ENCODE measurements around the gene SPOP.

Gene SPOP

GRCh38 chr17:49610883-49611584 lies 66.9 kb downstream of the SPOP start:
- H3K9me3 ChIP-seq (ENCODE audit: control insufficient read depth, low read length): no peaks in the 10 kb centered on the region
- peaks cover 67% of the 10 kb centered on the region for H3K36me3 ChIP-seq (ENCODE audit: control insufficient read depth, insufficient read depth, low read length, severe bottlenecking)
- no peaks in the 10 kb centered on the region for H3K27me3 ChIP-seq (replicated peaks; ENCODE audit: control insufficient read depth, insufficient read depth, low read length)
- H3K9ac ChIP-seq (ENCODE audit: low read length): no peak overlapping the region
- peaks cover 24% of the 10 kb centered on the region for H3K4me1 ChIP-seq (ENCODE audit: control insufficient read depth, insufficient read depth, low read length)
- H3K4me3 ChIP-seq (ENCODE audit: low read length): no peak overlapping the region
- peak; percentile 18 for DNase-seq (ENCODE audit: low read depth)

GRCh38 chr17:49604314-49604869 lies 73.5 kb downstream of the SPOP start:
- peaks cover 32% of the 10 kb centered on the region for H3K4me1 ChIP-seq (ENCODE audit: control insufficient read depth, insufficient read depth, low read length)
- H3K36me3 ChIP-seq (ENCODE audit: control insufficient read depth, insufficient read depth, low read length, severe bottlenecking): peaks cover 72% of the 10 kb centered on the region

DNA sequence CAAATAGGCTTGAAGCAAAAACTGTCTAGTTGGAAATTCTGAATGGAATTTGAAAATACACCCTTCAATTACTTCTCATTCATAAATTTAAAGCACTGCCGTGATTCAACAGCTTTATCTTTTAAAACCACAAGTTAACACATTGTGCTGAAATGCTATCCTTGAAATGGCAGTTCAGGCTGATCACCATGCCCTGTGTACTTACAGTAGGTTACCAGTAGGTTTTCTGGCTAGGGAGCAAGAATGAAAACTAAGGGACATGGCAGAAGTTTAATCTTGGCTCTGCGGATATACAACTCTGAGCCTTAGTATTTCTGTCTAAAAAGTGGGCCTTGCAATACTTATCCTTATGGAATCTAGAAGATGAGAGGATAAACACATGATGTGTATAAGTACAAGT lies 74.2 kb downstream of the SPOP start:
- peaks cover 32% of the 10 kb centered on the region for H3K4me1 ChIP-seq (ENCODE audit: control insufficient read depth, insufficient read depth, low read length)
- H3K36me3 ChIP-seq (ENCODE audit: control insufficient read depth, insufficient read depth, low read length, severe bottlenecking): peaks cover 74% of the 10 kb centered on the region

More at GRCh38 chr17:49604314-49604869, 73.5 kb downstream of the SPOP start:
- Histone ChIP-seq H3K9ac (ENCODE audit: low read length) (no peak overlapping the region), H3K9me3 (ENCODE audit: control insufficient read depth, low read length) (no peaks in the 10 kb centered on the region), H3K27me3 (replicated peaks; ENCODE audit: control insufficient read depth, insufficient read depth, low read length) (no peaks in the 10 kb centered on the region), H3K4me3 (ENCODE audit: low read length) (no peak overlapping the region)
- DNase-seq (ENCODE audit: low read depth): no peak

GRCh38 chr17:49603238-49603637 lies 74.7 kb downstream of the SPOP start:
- no peaks in the 10 kb centered on the region for H3K9me3 ChIP-seq (ENCODE audit: control insufficient read depth, low read length)

More for the DNA sequence above, 74.2 kb downstream of the SPOP start:
- no peak for DNase-seq (ENCODE audit: low read depth)
- Histone ChIP-seq H3K27me3 (replicated peaks; ENCODE audit: control insufficient read depth, insufficient read depth, low read length) (no peaks in the 10 kb centered on the region), H3K4me3 (ENCODE audit: low read length) (peak overlapping the region; percentile 1), H3K9me3 (ENCODE audit: control insufficient read depth, low read length) (no peaks in the 10 kb centered on the region), H3K9ac (ENCODE audit: low read length) (peak overlapping the region; percentile 52)

GRCh38 chr17:49602783-49603182 lies 75.1 kb downstream of the SPOP start:
- DNase-seq (ENCODE audit: low read depth): no peak
- peaks cover 36% of the 10 kb centered on the region for H3K4me1 ChIP-seq (ENCODE audit: control insufficient read depth, insufficient read depth, low read length)
- peaks cover 70% of the 10 kb centered on the region for H3K36me3 ChIP-seq (ENCODE audit: control insufficient read depth, insufficient read depth, low read length, severe bottlenecking)
- peak overlapping the region; percentile 71 for H3K9ac ChIP-seq (ENCODE audit: low read length)
- H3K4me3 ChIP-seq (ENCODE audit: low read length): peak overlapping the region; percentile 54
- no peaks in the 10 kb centered on the region for H3K27me3 ChIP-seq (replicated peaks; ENCODE audit: control insufficient read depth, insufficient read depth, low read length)
- H3K9me3 ChIP-seq (ENCODE audit: control insufficient read depth, low read length): no peaks in the 10 kb centered on the region

More at GRCh38 chr17:49603238-49603637, 74.7 kb downstream of the SPOP start:
- H3K4me3 ChIP-seq (ENCODE audit: low read length): peak overlapping the region; percentile 54
- peaks cover 32% of the 10 kb centered on the region for H3K4me1 ChIP-seq (ENCODE audit: control insufficient read depth, insufficient read depth, low read length)
- peak; percentile 58 for DNase-seq (ENCODE audit: low read depth)
- H3K9ac ChIP-seq (ENCODE audit: low read length): peak overlapping the region; percentile 71
- no peaks in the 10 kb centered on the region for H3K27me3 ChIP-seq (replicated peaks; ENCODE audit: control insufficient read depth, insufficient read depth, low read length)
- H3K36me3 ChIP-seq (ENCODE audit: control insufficient read depth, insufficient read depth, low read length, severe bottlenecking): peaks cover 74% of the 10 kb centered on the region

- Histone ChIP-seq H3K9me3 (ENCODE audit: control insufficient read depth, low read length) (no peaks in the 10 kb centered on the region), H3K9ac (ENCODE audit: low read length) (no peak overlapping the region), H3K4me3 (ENCODE audit: low read length) (no peak overlapping the region), H3K27me3 (replicated peaks; ENCODE audit: control insufficient read depth, insufficient read depth, low read length) (no peaks in the 10 kb centered on the region), H3K4me1 (ENCODE audit: control insufficient read depth, insufficient read depth, low read length) (peaks cover 38% of the 10 kb centered on the region), H3K36me3 (ENCODE audit: control insufficient read depth, insufficient read depth, low read length, severe bottlenecking) (peaks cover 72% of the 10 kb centered on the region)
- no peak for DNase-seq (ENCODE audit: low read depth)
Observed at GRCh38 chr17:49600949-49601348, 76.9 kb downstream of the SPOP start.

GRCh38 chr17:49598918-49599317 lies 79.0 kb downstream of the SPOP start:
- Histone ChIP-seq H3K9ac (ENCODE audit: low read length) (no peak overlapping the region), H3K9me3 (ENCODE audit: control insufficient read depth, low read length) (no peaks in the 10 kb centered on the region), H3K4me1 (ENCODE audit: control insufficient read depth, insufficient read depth, low read length) (peaks cover 34% of the 10 kb centered on the region), H3K27me3 (replicated peaks; ENCODE audit: control insufficient read depth, insufficient read depth, low read length) (no peaks in the 10 kb centered on the region), H3K4me3 (ENCODE audit: low read length) (no peak overlapping the region), H3K36me3 (ENCODE audit: control insufficient read depth, insufficient read depth, low read length, severe bottlenecking) (peaks cover 59% of the 10 kb centered on the region)
- DNase-seq (ENCODE audit: low read depth): no peak

DNA sequence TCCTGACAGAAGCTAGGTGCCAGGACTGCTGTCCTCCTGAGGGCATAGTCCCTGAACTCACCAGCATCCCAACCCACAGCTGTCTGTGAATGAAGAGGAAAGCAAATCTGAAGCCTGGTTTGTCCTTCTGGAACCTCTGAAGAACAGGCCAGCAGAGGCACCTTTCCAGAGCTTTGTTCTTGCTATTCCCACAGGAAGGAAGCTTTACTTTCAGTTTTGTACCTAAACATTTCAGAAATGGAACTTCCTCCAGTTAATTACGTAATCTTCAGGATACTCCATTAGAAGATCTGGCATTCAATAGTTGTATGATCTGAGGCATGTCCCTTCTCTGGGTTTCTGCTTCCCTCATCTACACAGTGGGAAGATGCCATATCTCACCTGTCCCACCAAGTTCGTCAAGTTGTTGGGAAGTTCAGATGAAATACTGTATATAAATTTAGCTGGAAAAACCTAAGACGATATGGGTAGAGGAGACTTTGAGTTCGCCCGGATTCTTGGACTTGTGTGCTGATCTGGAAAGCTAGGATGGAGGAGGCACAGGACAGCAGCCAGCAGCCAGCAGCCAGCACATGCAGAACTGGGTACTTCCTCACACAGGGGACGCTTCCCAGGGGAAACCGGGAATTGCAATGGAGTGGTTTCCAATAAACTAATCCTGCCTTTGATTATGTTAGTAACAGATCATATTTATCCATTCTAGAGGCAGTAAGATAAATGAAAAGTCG lies 79.8 kb downstream of the SPOP start:
- Histone ChIP-seq H3K27me3 (replicated peaks; ENCODE audit: control insufficient read depth, insufficient read depth, low read length) (no peaks in the 10 kb centered on the region), H3K9ac (ENCODE audit: low read length) (no peak overlapping the region), H3K4me3 (ENCODE audit: low read length) (no peak overlapping the region), H3K36me3 (ENCODE audit: control insufficient read depth, insufficient read depth, low read length, severe bottlenecking) (peaks cover 59% of the 10 kb centered on the region), H3K9me3 (ENCODE audit: control insufficient read depth, low read length) (no peaks in the 10 kb centered on the region), H3K4me1 (ENCODE audit: control insufficient read depth, insufficient read depth, low read length) (peaks cover 26% of the 10 kb centered on the region)
- peak; percentile 41 for DNase-seq (ENCODE audit: low read depth)

GRCh38 chr17:49597436-49597835 lies 80.5 kb downstream of the SPOP start:
- Histone ChIP-seq H3K4me1 (ENCODE audit: control insufficient read depth, insufficient read depth, low read length) (peaks cover 19% of the 10 kb centered on the region), H3K9ac (ENCODE audit: low read length) (no peak overlapping the region), H3K27me3 (replicated peaks; ENCODE audit: control insufficient read depth, insufficient read depth, low read length) (no peaks in the 10 kb centered on the region), H3K36me3 (ENCODE audit: control insufficient read depth, insufficient read depth, low read length, severe bottlenecking) (peaks cover 62% of the 10 kb centered on the region), H3K9me3 (ENCODE audit: control insufficient read depth, low read length) (no peaks in the 10 kb centered on the region), H3K4me3 (ENCODE audit: low read length) (no peak overlapping the region)
- no peak for DNase-seq (ENCODE audit: low read depth)

DNA sequence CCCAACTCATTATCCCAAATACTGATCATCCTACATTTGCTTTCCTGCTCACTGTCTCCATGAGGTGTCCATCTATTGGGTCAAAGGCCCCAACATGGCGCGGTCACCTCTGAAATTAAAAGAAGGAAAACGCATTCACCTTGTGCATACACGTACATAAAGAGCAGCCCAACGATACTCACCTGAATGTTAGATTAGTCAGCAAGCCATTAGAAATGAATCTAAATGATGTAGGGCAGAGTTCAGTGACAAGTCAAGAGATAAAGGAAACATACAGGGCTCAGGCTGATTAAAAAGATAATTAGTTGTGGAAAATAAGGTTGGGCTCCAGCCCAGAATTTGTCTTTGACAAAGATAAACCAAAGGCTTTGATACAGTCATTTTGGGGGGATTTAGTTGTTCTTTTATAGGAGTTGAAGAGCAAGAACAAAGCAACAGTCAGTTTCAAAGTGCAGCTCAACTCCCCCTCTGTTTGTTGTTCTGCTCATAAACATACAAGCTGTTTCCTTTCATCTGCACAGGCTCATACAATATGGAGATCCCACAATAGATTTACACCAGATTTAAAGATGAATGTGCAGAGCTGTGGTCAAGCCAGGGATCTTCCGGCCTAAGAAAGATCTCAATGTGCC lies 81.2 kb downstream of the SPOP start:
- peaks cover 12% of the 10 kb centered on the region for H3K4me1 ChIP-seq (ENCODE audit: control insufficient read depth, insufficient read depth, low read length)
- DNase-seq (ENCODE audit: low read depth): no peak
- H3K9me3 ChIP-seq (ENCODE audit: control insufficient read depth, low read length): no peaks in the 10 kb centered on the region
- H3K36me3 ChIP-seq (ENCODE audit: control insufficient read depth, insufficient read depth, low read length, severe bottlenecking): peaks cover 63% of the 10 kb centered on the region
- H3K9ac ChIP-seq (ENCODE audit: low read length): no peak overlapping the region
- H3K27me3 ChIP-seq (replicated peaks; ENCODE audit: control insufficient read depth, insufficient read depth, low read length): no peaks in the 10 kb centered on the region
- no peak overlapping the region for H3K4me3 ChIP-seq (ENCODE audit: low read length)

GRCh38 chr17:49595980-49596379 lies 81.9 kb downstream of the SPOP start:
- H3K27me3 ChIP-seq (replicated peaks; ENCODE audit: control insufficient read depth, insufficient read depth, low read length): no peaks in the 10 kb centered on the region
- no peak overlapping the region for H3K4me3 ChIP-seq (ENCODE audit: low read length)
- peaks cover 59% of the 10 kb centered on the region for H3K36me3 ChIP-seq (ENCODE audit: control insufficient read depth, insufficient read depth, low read length, severe bottlenecking)
- H3K9ac ChIP-seq (ENCODE audit: low read length): no peak overlapping the region
- no peaks in the 10 kb centered on the region for H3K9me3 ChIP-seq (ENCODE audit: control insufficient read depth, low read length)
- no peak for DNase-seq (ENCODE audit: low read depth)
- peaks cover 7% of the 10 kb centered on the region for H3K4me1 ChIP-seq (ENCODE audit: control insufficient read depth, insufficient read depth, low read length)
